Measurements from ENCODE around the gene COX19. TPM values are rescaled to one million over a fixed set of nuclear protein-coding genes. Genes with fewer than 3 reads are reported as not detected.

Gene COX19
- total RNA-seq, 1 donor from 2014 or later = 12.1 TPM

- DNase-seq (ENCODE audit: low spot score) = no peak
These were observed 3.8 kb upstream of the COX19 start for GRCh38 chr7:979151-979550.

DNA sequence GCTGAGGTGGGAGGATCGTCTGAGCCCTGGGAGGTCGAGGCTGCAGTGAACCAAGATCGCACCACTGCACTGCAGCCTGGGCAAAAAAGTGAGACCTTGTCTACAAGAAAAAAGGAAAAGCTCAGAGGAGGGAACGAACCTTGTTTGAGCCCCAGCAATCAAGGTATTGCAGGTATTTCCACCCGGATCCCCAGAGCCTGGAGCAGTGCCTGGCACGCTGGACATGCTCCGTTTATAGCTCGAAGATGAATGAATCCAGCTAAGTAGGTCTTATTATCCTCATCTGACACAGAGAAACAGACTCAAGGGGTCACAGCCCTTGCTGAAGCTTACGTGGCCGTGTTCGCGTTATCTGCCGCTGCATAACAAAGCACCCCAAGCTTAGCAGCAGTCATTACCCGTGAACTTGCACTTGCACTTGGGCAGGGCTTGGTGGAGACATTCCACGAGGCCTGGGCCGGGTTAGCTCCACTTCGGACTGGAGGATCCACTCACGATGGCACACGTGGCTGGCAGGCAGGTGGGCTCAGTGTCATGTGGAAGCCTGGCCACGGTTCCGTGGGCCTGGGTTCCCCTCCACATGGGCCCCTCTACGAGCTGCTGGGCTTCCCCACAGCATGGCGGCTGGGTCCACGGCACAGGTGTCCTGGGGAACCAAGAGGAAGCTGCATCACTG, 3.2 kb upstream of the COX19 start:
- no peak for DNase-seq (ENCODE audit: low spot score)

- no peak for DNase-seq (ENCODE audit: low spot score)
These were observed 2.6 kb upstream of the COX19 start for GRCh38 chr7:978049-978346.

DNA sequence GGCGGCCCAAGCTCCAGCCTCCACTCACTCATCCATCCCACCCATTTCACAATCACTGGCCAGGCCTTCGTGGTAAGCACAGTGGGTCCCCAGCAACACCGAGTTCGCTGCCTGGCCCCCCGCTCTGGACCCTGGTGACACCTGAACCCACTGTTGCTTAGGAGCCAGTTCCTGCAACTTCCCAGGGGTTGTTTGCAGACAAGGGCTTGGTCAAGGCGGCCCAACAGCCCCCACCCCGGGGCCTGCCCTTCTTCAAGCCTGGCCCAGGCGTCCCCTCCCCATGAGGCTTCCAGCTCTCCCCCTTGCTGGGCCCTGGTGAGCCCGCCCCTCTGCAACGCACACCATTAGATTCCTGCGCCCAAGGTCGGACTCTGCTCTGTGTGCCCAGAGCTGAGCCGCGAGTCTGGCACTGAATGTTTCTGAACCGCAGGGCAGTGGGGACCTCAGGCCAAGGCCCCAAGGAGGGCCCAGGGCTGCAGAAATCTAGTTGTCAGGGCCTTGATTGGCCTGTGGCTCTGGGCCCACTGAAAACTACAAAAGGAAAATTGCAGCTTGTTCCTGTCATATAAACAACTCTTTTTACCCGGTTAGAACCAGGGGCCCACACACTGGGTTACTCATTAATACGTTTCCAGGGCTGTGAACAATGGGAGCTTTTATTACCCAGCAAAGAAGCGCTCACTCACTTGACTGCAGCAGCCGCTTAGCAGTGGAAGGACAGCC, 2.1 kb upstream of the COX19 start:
- DNase-seq (ENCODE audit: low spot score) = peak; percentile 75

GRCh38 chr7:976901-977325, 1.6 kb upstream of the COX19 start:
- DNase-seq (ENCODE audit: low spot score) = no peak

GRCh38 chr7:975702-976473, 539 bp upstream of the COX19 start:
- DNase-seq (ENCODE audit: low spot score) = no peak

DNA sequence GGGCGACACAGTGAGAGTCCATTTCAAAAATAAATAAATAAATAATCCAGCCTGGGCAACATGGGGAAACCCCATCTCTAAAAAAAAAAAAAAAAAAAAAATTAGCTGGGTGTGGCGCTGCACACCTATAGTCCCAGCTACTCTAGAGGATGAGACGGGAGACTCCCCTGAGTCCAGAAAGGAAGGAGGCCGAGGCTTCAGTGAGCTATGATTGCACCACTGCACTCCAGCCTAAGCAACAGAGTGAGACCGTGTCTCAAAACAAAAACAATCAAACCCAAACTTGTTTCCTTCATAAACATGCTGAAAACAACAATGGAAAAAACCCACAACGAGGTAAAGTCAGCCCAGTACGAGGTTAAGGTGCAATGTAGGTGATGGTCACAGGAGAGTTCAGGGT, 1.2 kb downstream of the COX19 start:
- DNase-seq (ENCODE audit: low spot score) = no peak

- DNase-seq (ENCODE audit: low spot score) = no peak
These were observed 2.0 kb downstream of the COX19 start for GRCh38 chr7:973312-973711.

GRCh38 chr7:972676-973309, 2.6 kb downstream of the COX19 start:
- DNase-seq (ENCODE audit: low spot score) = no peak

DNA sequence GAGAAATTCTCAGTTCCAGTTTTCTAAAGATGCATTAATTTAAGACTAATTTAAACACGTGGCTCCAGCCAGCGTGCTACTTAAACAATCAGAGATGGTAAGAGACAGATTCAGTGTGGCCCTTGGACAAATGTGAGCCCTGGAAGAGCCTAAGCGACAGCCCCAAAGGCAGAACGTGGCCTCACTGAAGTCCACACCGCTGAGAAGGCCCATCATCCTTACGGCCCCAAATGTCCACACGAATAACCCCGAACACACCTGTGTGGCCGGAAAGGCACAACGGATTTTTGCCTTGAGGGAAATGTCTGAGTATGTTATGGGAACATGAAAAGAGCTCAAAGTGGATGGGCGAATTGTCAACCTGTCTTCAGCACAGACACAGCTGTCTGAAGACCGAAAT, 3.2 kb downstream of the COX19 start:
- DNase-seq (ENCODE audit: low spot score) = no peak

DNA sequence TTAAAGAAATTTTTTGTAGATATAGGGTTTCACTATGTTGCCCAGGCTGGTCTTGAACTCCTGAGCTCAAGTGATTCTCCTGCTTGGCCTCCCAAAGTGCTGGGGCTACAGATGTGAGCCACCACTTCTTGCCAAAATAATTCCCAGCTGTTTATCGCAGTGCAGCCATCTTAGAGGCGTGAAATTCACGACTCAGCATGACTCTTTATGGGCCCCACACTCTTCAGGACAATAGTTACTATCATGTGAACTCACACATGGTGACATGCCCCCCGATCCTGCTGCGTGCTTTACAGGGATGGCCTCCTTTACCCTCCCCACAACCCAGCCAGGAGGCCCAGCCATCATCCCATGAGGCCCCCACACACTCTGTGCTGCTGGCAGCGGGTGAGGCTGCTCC, 4.6 kb downstream of the COX19 start:
- DNase-seq (ENCODE audit: low spot score) = no peak

DNA sequence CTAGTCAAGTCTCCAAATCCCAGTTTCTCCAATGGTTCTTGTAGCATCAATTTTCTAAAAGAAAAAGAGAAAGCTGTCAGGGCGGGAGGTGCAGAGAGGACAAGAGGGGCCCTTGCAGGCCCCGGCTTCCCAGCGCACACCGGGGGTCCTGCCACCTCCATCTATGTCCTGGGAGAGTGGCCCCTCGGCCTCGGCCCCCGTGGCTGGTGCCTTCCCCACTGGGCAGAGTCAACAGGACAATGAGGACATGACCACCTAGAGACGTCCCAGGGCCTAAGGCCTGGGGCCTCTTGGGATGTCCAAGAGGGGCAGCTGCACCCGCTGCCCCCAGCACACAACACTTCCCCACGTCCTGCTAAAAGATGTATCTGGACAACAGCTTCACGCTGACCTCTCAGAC, 5.9 kb downstream of the COX19 start:
- no peak for DNase-seq (ENCODE audit: low spot score)

GRCh38 chr7:968205-969105, 6.9 kb downstream of the COX19 start:
- DNase-seq (ENCODE audit: low spot score) = no peak

- DNase-seq (ENCODE audit: low spot score) = no peak
These were observed 7.8 kb downstream of the COX19 start for GRCh38 chr7:967361-968082.

DNA sequence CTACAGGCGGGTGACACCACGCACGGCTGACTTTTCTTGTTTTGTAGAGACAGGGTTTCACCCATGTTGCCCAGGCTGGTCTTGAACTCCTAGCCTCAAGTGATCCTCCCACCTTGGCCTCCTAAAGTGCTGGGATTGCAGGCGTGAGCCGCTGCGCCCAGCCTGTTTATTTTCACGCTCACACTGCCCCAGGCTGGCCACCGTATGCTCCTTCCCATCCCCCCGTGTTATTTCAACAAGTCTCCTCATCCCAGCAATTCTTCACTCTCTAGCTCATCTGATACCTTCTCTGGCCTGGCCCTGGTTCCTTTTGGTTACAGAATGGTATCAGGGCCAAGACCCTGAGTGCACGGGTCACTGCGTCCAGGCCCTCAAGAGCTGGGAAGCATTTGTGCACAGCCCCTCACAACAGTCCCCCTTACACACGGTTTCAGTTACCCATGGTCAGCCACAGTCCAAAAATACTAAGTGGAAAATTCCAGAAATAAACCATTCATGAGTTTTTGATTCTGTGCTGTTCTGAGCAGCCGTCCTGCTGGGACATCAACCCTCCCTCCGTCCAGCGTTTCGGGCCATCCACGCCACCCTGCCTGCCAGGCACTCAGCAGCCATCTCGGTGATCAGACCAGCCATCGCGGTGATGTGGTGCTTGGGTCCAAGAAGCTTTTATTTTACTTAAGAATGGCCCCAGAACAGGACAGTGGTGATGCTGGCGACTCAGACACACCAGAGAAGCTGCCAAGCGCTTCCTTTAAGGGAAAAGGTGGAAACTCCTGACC, 8.9 kb downstream of the COX19 start:
- no peak for DNase-seq (ENCODE audit: low spot score)

DNA sequence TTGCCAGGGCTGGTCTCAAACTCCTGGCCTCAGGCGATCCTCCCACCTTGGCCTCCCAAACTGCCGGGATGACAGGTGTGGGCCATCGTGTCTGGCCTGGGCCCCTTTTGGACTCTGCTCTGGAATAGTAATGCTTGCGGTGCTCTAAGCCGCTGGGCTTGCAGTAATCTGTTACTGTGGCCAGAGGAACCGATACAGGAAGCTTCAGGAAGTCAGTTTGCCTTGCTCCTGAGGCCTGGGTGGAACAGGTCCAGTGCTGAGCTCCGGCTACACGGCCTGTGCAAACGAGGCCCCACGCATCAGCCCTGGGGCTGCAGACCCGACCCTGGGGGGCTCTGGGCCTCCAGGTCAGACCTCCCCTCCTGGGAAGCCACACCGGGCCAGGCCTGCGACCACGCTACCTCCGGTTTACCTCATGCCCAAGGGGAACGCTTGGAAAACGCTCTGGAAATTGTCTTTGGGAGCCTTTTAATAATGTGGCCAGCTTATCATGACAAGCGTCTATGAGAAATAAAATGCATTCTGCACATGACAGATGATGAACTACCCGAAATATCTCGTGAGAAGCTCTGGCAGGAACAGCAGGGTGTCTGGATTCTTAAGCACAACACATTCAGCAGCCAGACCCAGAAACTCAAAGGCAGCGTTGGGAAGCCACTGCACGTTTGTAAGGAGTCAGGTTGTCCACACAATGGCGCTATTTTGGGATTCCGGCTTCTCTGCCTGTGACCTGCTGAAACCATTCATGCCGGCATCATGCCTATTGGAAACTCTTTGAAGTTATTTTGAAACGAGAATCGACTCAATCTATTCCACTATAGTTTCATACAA, 10.7 kb downstream of the COX19 start:
- peak; percentile 62 for DNase-seq (ENCODE audit: low spot score)

DNA sequence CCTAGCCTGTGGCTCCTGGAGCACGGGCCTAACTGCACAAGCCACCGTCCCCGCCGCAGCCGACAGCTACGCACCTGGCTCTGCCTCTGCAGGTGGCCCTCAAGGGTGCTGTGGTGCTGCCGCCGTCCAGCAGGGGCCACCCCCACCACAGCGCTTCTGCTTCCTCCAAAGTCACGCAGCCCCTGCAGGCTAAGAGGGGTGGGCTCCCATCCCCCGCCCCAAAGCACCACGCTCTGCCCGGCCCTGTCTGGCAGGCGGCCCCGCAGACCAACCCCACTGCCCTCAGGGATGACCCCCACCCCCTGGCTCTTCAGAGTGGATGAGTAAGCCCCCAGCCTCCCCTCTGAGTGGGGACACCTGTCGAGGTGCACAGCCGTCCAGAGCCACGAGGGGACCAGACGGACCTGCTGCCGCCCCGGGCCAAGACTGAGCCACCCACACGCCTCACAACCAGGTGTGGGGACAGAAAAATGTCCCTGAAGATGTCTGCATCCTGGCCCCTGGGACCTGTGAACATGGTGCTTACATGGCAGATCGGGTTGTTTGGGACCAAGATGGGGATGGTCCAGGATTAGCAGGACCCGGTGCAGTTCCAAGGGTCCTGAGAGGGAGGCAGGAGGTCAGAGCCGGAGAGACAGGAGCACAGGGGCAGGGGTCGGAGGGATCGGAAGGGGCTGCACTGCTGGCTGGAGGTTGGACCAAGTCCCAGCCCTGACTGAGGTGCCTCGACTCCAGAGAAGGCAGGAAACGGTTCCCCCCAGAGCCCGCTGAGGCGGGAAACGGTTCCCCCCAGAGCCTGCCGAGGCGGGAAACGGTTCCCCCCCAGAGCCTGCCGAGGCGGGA, 11.9 kb downstream of the COX19 start:
- no peak for DNase-seq (ENCODE audit: low spot score)

DNA sequence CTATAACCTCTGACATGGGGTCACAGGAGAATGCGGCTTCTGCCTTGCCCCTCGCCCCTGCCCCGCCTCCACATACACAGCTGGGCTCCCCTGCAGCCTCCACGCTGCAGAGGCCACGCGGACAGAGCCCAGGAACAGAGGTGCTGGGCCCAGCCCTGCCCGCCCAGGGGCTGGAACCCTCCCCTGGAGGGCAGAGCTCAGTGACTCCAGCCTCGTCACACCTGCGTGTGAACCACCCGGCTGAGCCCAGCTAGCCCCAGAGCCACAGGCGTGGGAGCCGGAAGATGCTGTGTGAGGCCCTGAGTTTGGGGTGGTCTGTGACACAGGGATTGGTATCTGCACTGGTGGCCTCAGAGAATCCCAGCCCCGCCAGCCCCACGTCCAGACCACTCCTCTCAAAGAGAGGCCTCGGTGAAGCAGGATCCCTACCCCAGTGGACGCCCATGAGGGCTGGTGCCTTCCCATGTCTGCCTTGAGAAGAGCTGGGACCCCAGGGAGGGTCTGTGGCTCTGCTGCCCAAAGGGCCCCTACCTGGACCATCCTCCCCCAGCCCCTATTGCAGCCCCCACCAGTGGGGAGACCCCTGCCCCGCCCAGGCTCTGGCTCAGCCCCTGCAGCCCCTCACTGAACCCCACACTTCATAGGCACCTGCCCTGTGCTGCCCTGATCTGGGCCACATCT, 12.8 kb downstream of the COX19 start:
- no peak for DNase-seq (ENCODE audit: low spot score)

All from mucosa of gallbladder (tissue), 1 donor.